CD8-positive, alpha-beta memory T cell (primary cell): ENCODE data around the gene CAPZB. TPM values are rescaled to one million over a fixed set of nuclear protein-coding genes. Genes with fewer than 3 reads are reported as not detected.
"Not testable (repeated sequence)": the region's sequence is repeated elsewhere in the genome, so short reads cannot be mapped to it uniquely, and the experiment has no call there.

ENCODE experiments used
- CTCF ChIA-PET: fragments of 350-600 bp; sonication (Branson Sonifier 250); formaldehyde crosslinking; loops from one replicate; lab custom pipeline; 2021; ENCODE audit warnings: antibody characterized with exemption; lab: Charles Lee
- POLR2A ChIA-PET: fragments of 350-600 bp; sonication (Branson Sonifier 250); formaldehyde crosslinking; loops from one replicate; lab custom pipeline; 2021; ENCODE audit warnings: antibody characterized with exemption; lab: Charles Lee
- DNase-seq, 5 donors: peaks; one replicate each; pipeline versions ENCODE4 v3.0.0 to v3.0.0-alpha.2; 2020 to 2022; ENCODE audit warnings: mixed read lengths in 1 of 5
- H3K27ac ChIP-seq: one replicate; pipeline ENCODE4 v1.7.0; 2013; ENCODE audit warnings: low read depth, mild to moderate bottlenecking, low read length, moderate library complexity
- H3K27me3 ChIP-seq: 2 replicates; pipeline ENCODE4 v1.7.0; 2013; ENCODE audit warnings: low read length, mild to moderate bottlenecking; ENCODE audit not compliant: insufficient read depth, poor library complexity, severe bottlenecking
- H3K36me3 ChIP-seq: 2 replicates; pipeline ENCODE4 v1.7.0; 2013; ENCODE audit warnings: mild to moderate bottlenecking, low read length, moderate library complexity; ENCODE audit not compliant: insufficient read depth
- H3K4me1 ChIP-seq: 2 replicates; pipeline ENCODE4 v1.7.0; 2013; ENCODE audit warnings: mild to moderate bottlenecking, low read length, moderate library complexity; ENCODE audit not compliant: insufficient read depth
- H3K4me3 ChIP-seq: 2 replicates; pipeline ENCODE4 v1.7.0; 2013; ENCODE audit warnings: mild to moderate bottlenecking, low read length
- H3K9me3 ChIP-seq: 2 replicates; pipeline ENCODE4 v1.7.0; 2013; ENCODE audit warnings: mild to moderate bottlenecking, low read length
- H3K27ac Mint-ChIP-seq, 8 donors: one replicate each; pipeline ENCODE4 v1.8.0; 2020 to 2021; ENCODE audit warnings: mixed read lengths in 8 of 8, mild to moderate bottlenecking in 6 of 8, inconsistent platforms in 3 of 8, moderate library complexity in 3 of 8
- H3K27me3 Mint-ChIP-seq, 2 donors: one replicate each; pipeline ENCODE4 v1.8.0; 2020 to 2021; ENCODE audit warnings: mixed read lengths in 2 of 2, mild to moderate bottlenecking in 1 of 2, moderate library complexity in 1 of 2
- H3K36me3 Mint-ChIP-seq, 3 donors: one replicate each; pipeline ENCODE4 v1.8.0; 2020 to 2021; ENCODE audit warnings: mixed read lengths in 3 of 3, inconsistent platforms in 1 of 3, mild to moderate bottlenecking in 1 of 3
- H3K4me1 Mint-ChIP-seq, 3 donors: one replicate each; pipeline ENCODE4 v1.8.0; 2020 to 2021; ENCODE audit warnings: mixed read lengths in 3 of 3, inconsistent platforms in 1 of 3, mild to moderate bottlenecking in 1 of 3
- H3K4me3 Mint-ChIP-seq, 7 donors: one replicate each; pipeline ENCODE4 v1.8.0; 2020 to 2021; ENCODE audit warnings: mixed read lengths in 7 of 7, mild to moderate bottlenecking in 6 of 7, moderate library complexity in 4 of 7, inconsistent platforms in 2 of 7
- H3K9me3 Mint-ChIP-seq, 5 donors: one replicate each; pipeline ENCODE4 v1.8.0; 2020 to 2022; ENCODE audit warnings: mixed read lengths in 5 of 5, mild to moderate bottlenecking in 3 of 5, moderate library complexity in 2 of 5, inconsistent platforms in 1 of 5
- polyA plus RNA-seq: library from polyadenylated mRNA; unstranded; fragments of 300-500 nt; fragmentation: Illumina TruSeq; gene quantifications from one replicate; pipeline ENCODE4 v1.2.3, GENCODE V29; 2021
- total RNA-seq, 2 experiments: library from RNA; stranded (reverse); gene quantifications; one replicate each; pipeline ENCODE4 v1.2.3, GENCODE V29; 2021

The CAPZB gene
- total and polyA plus RNA-seq, 3 experiments from 2014 or later, result 284 to 540 (median 289) TPM

GRCh38 chr1:19304081-19304480, 181.3 kb downstream of the CAPZB start:
- H3K9me3 Mint-ChIP-seq, H3K27ac ChIP-seq, POLR2A ChIA-PET, H3K27ac Mint-ChIP-seq, H3K4me3 ChIP-seq, H3K4me1 ChIP-seq, H3K27me3 Mint-ChIP-seq, H3K9me3 ChIP-seq, H3K27me3 ChIP-seq, CTCF ChIA-PET, H3K4me1 Mint-ChIP-seq: not testable (repeated sequence)
- H3K36me3 ChIP-seq, result peaks cover 30% of the 10 kb centered on the region
- DNase-seq, result peak in 1 of 5 donors; percentile 24
- H3K36me3 Mint-ChIP-seq, result peaks cover 6 to 66% (median 20%) of the 10 kb centered on the region in 3 donors
- peak overlapping the region in 1 of 7 donors; percentile 74 for H3K4me3 Mint-ChIP-seq

- Mint-ChIP-seq H3K9me3 (peaks cover under 1 to 5% (median 4%) of the 10 kb centered on the region in 5 donors), H3K36me3 (peaks cover 14 to 37% (median 17%) of the 10 kb centered on the region in 3 donors), H3K4me3 (no peak overlapping the region), H3K27ac (no peak overlapping the region), H3K4me1 (no peaks in the 10 kb centered on the region), H3K27me3 (no peaks in the 10 kb centered on the region)
- peak in 1 of 5 donors; percentile 23 for DNase-seq
- POLR2A ChIA-PET, result no interaction called here
- CTCF ChIA-PET, result no interaction called here
- Histone ChIP-seq H3K36me3 (peaks cover 14% of the 10 kb centered on the region), H3K9me3 (peaks cover 2% of the 10 kb centered on the region), H3K4me1 (no peaks in the 10 kb centered on the region), H3K27me3 (no peaks in the 10 kb centered on the region), H3K27ac (no peak overlapping the region), H3K4me3 (no peak overlapping the region)
Measured at GRCh38 chr1:19300211-19300610, 185.1 kb downstream of the CAPZB start.

GRCh38 chr1:19294638-19295037, 190.7 kb downstream of the CAPZB start:
- Mint-ChIP-seq H3K27ac (no peak overlapping the region), H3K36me3 (peaks cover 7 to 36% (median 12%) of the 10 kb centered on the region in 3 donors), H3K4me1 (no peaks in the 10 kb centered on the region), H3K9me3 (peaks cover 17 to 27% (median 19%) of the 10 kb centered on the region in 5 donors), H3K4me3 (no peak overlapping the region), H3K27me3 (peaks cover 0 to 6% of the 10 kb centered on the region in 2 donors)
- no peak for DNase-seq
- H3K36me3 ChIP-seq, result no peaks in the 10 kb centered on the region
- CTCF ChIA-PET, result no interaction called here
- no peak overlapping the region for H3K27ac ChIP-seq
- H3K27me3 ChIP-seq, result no peaks in the 10 kb centered on the region
- POLR2A ChIA-PET, result no interaction called here
- H3K4me3 ChIP-seq, result no peak overlapping the region
- H3K9me3 ChIP-seq, result peaks cover 9% of the 10 kb centered on the region
- no peaks in the 10 kb centered on the region for H3K4me1 ChIP-seq

GRCh38 chr1:19289244-19289643, 196.1 kb downstream of the CAPZB start:
- Mint-ChIP-seq H3K9me3 (peaks cover 6 to 13% (median 9%) of the 10 kb centered on the region in 5 donors), H3K4me1 (peaks cover 3 to 10% (median 6%) of the 10 kb centered on the region in 3 donors), H3K4me3 (peak overlapping the region; percentile 8 to 66 (median 50)), H3K27ac (peak overlapping the region in 2 of 8 donors; percentile 36 to 47), H3K36me3 (peaks cover 0 to 19% (median 1%) of the 10 kb centered on the region in 3 donors), H3K27me3 (peaks cover 0 to 22% of the 10 kb centered on the region in 2 donors)
- CTCF ChIA-PET, result no interaction called here
- H3K4me3 ChIP-seq, result peak overlapping the region; percentile 49
- no peaks in the 10 kb centered on the region for H3K9me3 ChIP-seq
- no peaks in the 10 kb centered on the region for H3K36me3 ChIP-seq
- H3K27me3 ChIP-seq, result no peaks in the 10 kb centered on the region
- no peaks in the 10 kb centered on the region for H3K4me1 ChIP-seq
- H3K27ac ChIP-seq, result no peak overlapping the region
- DNase-seq, result no peak
- POLR2A ChIA-PET, result interaction anchor here (0.6 kb wide), 1 partner anchor 169 kb away, joined by 3 read pairs; no protein-coding TSS in a partner anchor

Other genes starting within 250 kb of the CAPZB start
- 10 to 100 TPM; 57.0 to 58.2 TPM for gene EMC1, start 234.0 kb downstream of the CAPZB start, total RNA-seq
- 24.7 TPM for gene EMC1, start 234.0 kb downstream of the CAPZB start, polyA plus RNA-seq
- 100 to 1,000 TPM; 137 TPM for gene MRTO4, start 233.7 kb downstream of the CAPZB start, total RNA-seq
- gene MRTO4, start 233.7 kb downstream of the CAPZB start, polyA plus RNA-seq, result 28.5 TPM
- under 1 TPM; 0.29 to 0.50 TPM for gene AKR7A3, start 196.8 kb downstream of the CAPZB start, total RNA-seq
- gene AKR7A3, start 196.8 kb downstream of the CAPZB start, polyA plus RNA-seq, result not detected
- 10 to 100 TPM; 36.4 to 38.3 TPM for gene AKR7A2, start 173.4 kb downstream of the CAPZB start, total RNA-seq
- 102 TPM for gene AKR7A2, start 173.4 kb downstream of the CAPZB start, polyA plus RNA-seq
- gene SLC66A1, start 173.2 kb downstream of the CAPZB start, total RNA-seq, result 10 to 100 TPM in 1 of 2 experiments, 1 to 10 TPM in 1; 8.6 to 10.4 TPM
- gene SLC66A1, start 173.2 kb downstream of the CAPZB start, polyA plus RNA-seq, result 5.7 TPM
- 10 to 100 TPM; 35.6 to 36.3 TPM for gene NBL1, start 158.8 kb upstream of the CAPZB start, total RNA-seq
- gene NBL1, start 158.8 kb upstream of the CAPZB start, polyA plus RNA-seq, result 8.1 TPM
- gene HTR6, start 179.3 kb upstream of the CAPZB start, total RNA-seq, result not detected
- not detected for gene HTR6, start 179.3 kb upstream of the CAPZB start, polyA plus RNA-seq